PC-9 (cell line): ENCODE data around the gene NRXN2. TPM values are rescaled to one million over a fixed set of nuclear protein-coding genes. Genes with fewer than 3 reads are reported as not detected.

Experiments used
- BruUV-seq: library from RNA; stranded (reverse); fragments of 400-500 nt; replicated peaks from 2 replicates; lab custom pipeline; 2021; lab: Mats Ljungman, UMichigan
- CTCF ChIA-PET: fragments of 300-600 bp; sonication (Branson Sonifier 250); formaldehyde crosslinking; loops from one replicate; lab custom pipeline; 2022; ENCODE audit warnings: antibody characterized with exemption; lab: Charles Lee
- POLR2A ChIA-PET: fragments of 300-600 bp; sonication (Branson Sonifier 250); formaldehyde crosslinking; loops from one replicate; lab custom pipeline; 2022; ENCODE audit warnings: antibody characterized with exemption; ENCODE audit not compliant: unreplicated experiment; lab: Charles Lee
- DNase-seq, 2 experiments: peaks; one replicate each; pipeline versions ENCODE4 v3.0.0 to v3.0.0-alpha.2; 2015 to 2022; ENCODE audit warnings: mixed read lengths in 1 of 2
- H2AFZ ChIP-seq: fragments of 200-600 bp; sonication (generic); 2 replicates; pipeline ENCODE4 v1.8.1; 2017; ENCODE audit warnings: antibody characterized with exemption
- H3F3A ChIP-seq: fragments of 200-600 bp; sonication (generic); 2 replicates; pipeline ENCODE4 v1.8.1; 2017; ENCODE audit warnings: antibody characterized with exemption, mild to moderate bottlenecking, low read depth; ENCODE audit not compliant: insufficient read depth
- H3K27ac ChIP-seq: fragments of 200-600 bp; sonication (generic); 2 replicates; pipeline ENCODE4 v1.6.1; 2016; ENCODE audit warnings: mixed run types
- H3K27me3 ChIP-seq: fragments of 200-600 bp; sonication (generic); 2 replicates; pipeline ENCODE4 v1.6.1; 2016; ENCODE audit warnings: low read depth, mixed run types; ENCODE audit not compliant: insufficient read depth
- H3K36me3 ChIP-seq: fragments of 200-600 bp; sonication (generic); 2 replicates; pipeline ENCODE4 v1.6.1; 2016; ENCODE audit warnings: low read depth, mixed run types
- H3K4me1 ChIP-seq: fragments of 200-600 bp; sonication (generic); replicated peaks from 2 replicates; pipeline ENCODE4 v1.6.1; 2016; ENCODE audit warnings: mixed run types; ENCODE audit not compliant: insufficient read depth
- H3K4me2 ChIP-seq: fragments of 200-600 bp; sonication (generic); 2 replicates; pipeline ENCODE4 v1.6.1; 2017; ENCODE audit warnings: mixed run types
- H3K4me3 ChIP-seq: fragments of 200-600 bp; sonication (generic); 2 replicates; pipeline ENCODE4 v1.6.1; 2016; ENCODE audit warnings: mixed run types
- H3K79me2 ChIP-seq: fragments of 200-600 bp; sonication (generic); 2 replicates; pipeline ENCODE4 v1.6.1; 2017; ENCODE audit warnings: low read depth, mixed run types
- H3K9me2 ChIP-seq: fragments of 200-600 bp; sonication (generic); 2 replicates; pipeline ENCODE4 v1.8.1; 2017; ENCODE audit warnings: mild to moderate bottlenecking; ENCODE audit not compliant: insufficient read depth
- H3K9me3 ChIP-seq: fragments of 200-600 bp; sonication (generic); 2 replicates; pipeline ENCODE4 v1.8.1; 2016; ENCODE audit warnings: low read depth; ENCODE audit not compliant: insufficient read depth
- H4K20me1 ChIP-seq: fragments of 200-600 bp; sonication (generic); 2 replicates; pipeline ENCODE4 v1.8.1; 2017; ENCODE audit not compliant: insufficient read depth
- EZH2 ChIP-seq: fragments of 200-600 bp; sonication (generic); IDR thresholded peaks from 2 replicates; pipeline ENCODE4 v1.8.0; 2017; ENCODE audit warnings: antibody characterized with exemption, low read depth
- intact Hi-C: fragments of 100-400 bp; cut with micrococcal nuclease; formaldehyde crosslinking; loops from one replicate; pipeline ENCODE4 v1.10.0; 2022; ENCODE audit not compliant: unreplicated experiment
- total RNA-seq: library from RNA; stranded (reverse); gene quantifications from 2 replicates; pipeline ENCODE4 v1.2.3, GENCODE V29; 2021
- TF ChIP-seq, protein P1 (sequence below): fragments of 200-600 bp; sonication (generic); conservative IDR thresholded peaks from 2 replicates; pipeline ENCODE4 v1.6.1; 2017; ENCODE audit warnings: mixed run types, antibody characterized with exemption, mild to moderate bottlenecking, moderate library complexity

The NRXN2 gene
- total RNA-seq, 1 experiment from 2014 or later: not detected

DNA sequence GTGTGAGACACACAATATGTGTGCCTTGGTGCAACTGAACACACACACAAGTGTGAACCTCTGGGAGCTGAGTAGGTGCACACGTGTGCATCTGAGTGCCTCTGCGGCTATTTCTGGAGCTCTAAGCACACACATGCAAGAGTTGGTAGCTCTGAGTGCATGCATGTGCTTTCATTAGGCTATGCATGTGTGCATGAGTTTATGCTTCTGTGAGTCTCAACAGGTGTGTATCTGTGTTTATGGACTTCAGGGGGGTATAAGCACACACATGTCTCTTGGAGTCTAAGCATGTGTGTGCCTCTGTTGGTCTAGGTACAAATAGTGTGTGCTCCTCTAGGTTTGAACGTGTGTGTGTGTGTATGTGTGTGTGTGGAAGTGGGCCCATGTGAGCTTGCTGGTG lies 106.2 kb downstream of the NRXN2 start:
- no peak overlapping the region for H3K27ac ChIP-seq
- peaks cover 29% of the 10 kb centered on the region for H3K27me3 ChIP-seq
- H3F3A ChIP-seq: no peaks in the 10 kb centered on the region
- intact Hi-C loops: no loop called here
- no TSS peak for BruUV-seq
- H3K4me1 ChIP-seq: no peaks in the 10 kb centered on the region
- no peaks in the 10 kb centered on the region for H3K9me3 ChIP-seq
- H4K20me1 ChIP-seq: no peaks in the 10 kb centered on the region
- TF ChIP-seq, protein P1, sequence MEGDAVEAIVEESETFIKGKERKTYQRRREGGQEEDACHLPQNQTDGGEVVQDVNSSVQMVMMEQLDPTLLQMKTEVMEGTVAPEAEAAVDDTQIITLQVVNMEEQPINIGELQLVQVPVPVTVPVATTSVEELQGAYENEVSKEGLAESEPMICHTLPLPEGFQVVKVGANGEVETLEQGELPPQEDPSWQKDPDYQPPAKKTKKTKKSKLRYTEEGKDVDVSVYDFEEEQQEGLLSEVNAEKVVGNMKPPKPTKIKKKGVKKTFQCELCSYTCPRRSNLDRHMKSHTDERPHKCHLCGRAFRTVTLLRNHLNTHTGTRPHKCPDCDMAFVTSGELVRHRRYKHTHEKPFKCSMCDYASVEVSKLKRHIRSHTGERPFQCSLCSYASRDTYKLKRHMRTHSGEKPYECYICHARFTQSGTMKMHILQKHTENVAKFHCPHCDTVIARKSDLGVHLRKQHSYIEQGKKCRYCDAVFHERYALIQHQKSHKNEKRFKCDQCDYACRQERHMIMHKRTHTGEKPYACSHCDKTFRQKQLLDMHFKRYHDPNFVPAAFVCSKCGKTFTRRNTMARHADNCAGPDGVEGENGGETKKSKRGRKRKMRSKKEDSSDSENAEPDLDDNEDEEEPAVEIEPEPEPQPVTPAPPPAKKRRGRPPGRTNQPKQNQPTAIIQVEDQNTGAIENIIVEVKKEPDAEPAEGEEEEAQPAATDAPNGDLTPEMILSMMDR: no peak
- no peak for TF ChIP-seq EZH2
- H3K79me2 ChIP-seq: no peaks in the 10 kb centered on the region
- H3K4me2 ChIP-seq: no peak overlapping the region
- no peaks in the 10 kb centered on the region for H3K9me2 ChIP-seq
- ChIA-PET CTCF (no interaction called here), POLR2A (no interaction called here)
- no peak for DNase-seq
- no peak overlapping the region for H3K4me3 ChIP-seq
- no peaks in the 10 kb centered on the region for H3K36me3 ChIP-seq
- H2AFZ ChIP-seq: no peak overlapping the region

DNA sequence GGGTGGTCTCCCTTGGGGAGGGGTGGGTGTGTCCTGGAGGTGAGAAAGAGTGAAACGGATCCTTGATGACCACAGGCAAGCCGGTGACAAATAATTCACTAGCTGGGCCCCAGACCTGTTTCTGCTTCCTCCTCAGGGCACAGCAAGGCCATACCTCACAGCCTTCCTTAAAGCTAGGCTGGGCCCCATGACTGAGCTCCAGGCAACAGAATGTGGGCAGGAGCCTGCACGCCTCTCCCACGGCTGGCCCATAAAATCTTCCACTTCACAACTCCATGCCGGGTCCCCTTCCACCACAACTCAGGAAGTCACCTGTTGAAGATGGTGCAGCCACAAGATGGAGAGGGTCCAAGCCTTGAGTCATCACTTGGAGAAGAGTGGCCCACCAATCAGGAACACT lies 108.1 kb downstream of the NRXN2 start:
- Histone ChIP-seq H3K27me3 (peaks cover 29% of the 10 kb centered on the region), H3K9me2 (no peaks in the 10 kb centered on the region), H4K20me1 (no peaks in the 10 kb centered on the region), H3K27ac (no peak overlapping the region), H3K4me2 (no peak overlapping the region), H3K79me2 (no peaks in the 10 kb centered on the region), H3F3A (no peaks in the 10 kb centered on the region), H3K36me3 (no peaks in the 10 kb centered on the region), H3K4me1 (no peaks in the 10 kb centered on the region), H3K9me3 (no peaks in the 10 kb centered on the region), H3K4me3 (no peak overlapping the region), H2AFZ (no peak overlapping the region)
- TF ChIP-seq, protein P1: no peak
- no peak for TF ChIP-seq EZH2
- ChIA-PET POLR2A (no interaction called here), CTCF (no interaction called here)
- no TSS peak for BruUV-seq
- DNase-seq: no peak
- intact Hi-C loops: no loop called here

DNA sequence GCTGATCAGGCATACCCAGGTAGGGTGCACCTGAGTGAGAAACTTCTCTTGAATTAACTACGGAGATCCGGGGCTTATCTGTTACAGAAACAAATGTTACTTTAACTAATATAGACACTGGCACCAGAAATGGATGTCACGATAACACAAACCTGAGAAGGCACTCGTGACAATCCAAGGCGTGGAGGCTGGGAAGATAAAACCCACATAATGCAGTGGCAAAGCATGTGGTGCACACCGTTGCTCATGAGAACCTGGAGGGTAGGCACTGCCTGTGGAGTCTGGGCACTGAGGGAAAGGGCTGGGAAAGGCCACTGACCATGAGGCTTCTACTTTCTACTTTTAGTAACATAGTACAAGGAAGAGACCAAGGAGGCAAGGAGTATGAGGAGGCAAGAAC lies 109.3 kb downstream of the NRXN2 start:
- DNase-seq: no peak
- H3F3A ChIP-seq: no peaks in the 10 kb centered on the region
- no peak overlapping the region for H3K27ac ChIP-seq
- TF ChIP-seq, protein P1: no peak
- TF ChIP-seq EZH2: no peak
- H3K9me3 ChIP-seq: no peaks in the 10 kb centered on the region
- H3K36me3 ChIP-seq: no peaks in the 10 kb centered on the region
- no TSS peak for BruUV-seq
- POLR2A ChIA-PET: no interaction called here
- H3K79me2 ChIP-seq: no peaks in the 10 kb centered on the region
- intact Hi-C loops: no loop called here
- H2AFZ ChIP-seq: no peak overlapping the region
- no peaks in the 10 kb centered on the region for H4K20me1 ChIP-seq
- peaks cover 38% of the 10 kb centered on the region for H3K27me3 ChIP-seq
- no peak overlapping the region for H3K4me2 ChIP-seq
- no peaks in the 10 kb centered on the region for H3K9me2 ChIP-seq
- H3K4me3 ChIP-seq: no peak overlapping the region
- CTCF ChIA-PET: no interaction called here
- no peaks in the 10 kb centered on the region for H3K4me1 ChIP-seq
